HEK293 (cell line): Measurements from ENCODE around the gene ATOSA.

Experiments used
- KLF8 ChIP-seq: fragments of 450-650 bp; formaldehyde crosslinking; IDR thresholded peaks from 2 replicates; pipeline ENCODE4 v1.5.1; 2016; ENCODE audit warnings: missing biosample characterization, missing genetic modification characterization
- ZBTB7A ChIP-seq: fragments of 450-650 bp; formaldehyde crosslinking; IDR thresholded peaks from 2 replicates; pipeline ENCODE4 v1.5.1; 2016; ENCODE audit warnings: low read depth, missing biosample characterization, missing genetic modification characterization
- ZIC2 ChIP-seq: fragments of 450-650 bp; formaldehyde crosslinking; IDR thresholded peaks from 2 replicates; pipeline ENCODE4 v1.5.1; 2016; ENCODE audit warnings: missing biosample characterization, missing genetic modification characterization
- ZNF112 ChIP-seq: fragments of 450-650 bp; formaldehyde crosslinking; IDR thresholded peaks from 2 replicates; pipeline ENCODE4 v1.5.0; 2017; ENCODE audit warnings: missing biosample characterization, missing genetic modification characterization
- ZNF19 ChIP-seq: fragments of 450-650 bp; formaldehyde crosslinking; IDR thresholded peaks from 2 replicates; pipeline ENCODE4; 2016; ENCODE audit warnings: missing biosample characterization, missing genetic modification characterization, low read depth
- ZNF311 ChIP-seq: fragments of 450-650 bp; formaldehyde crosslinking; IDR thresholded peaks from 2 replicates; pipeline ENCODE4 v1.5.1; 2017; ENCODE audit warnings: missing biosample characterization, missing genetic modification characterization, borderline replicate concordance
- ZNF530 ChIP-seq: fragments of 450-650 bp; formaldehyde crosslinking; IDR thresholded peaks from 2 replicates; pipeline ENCODE4 v1.5.1; 2016; ENCODE audit warnings: low read depth, missing biosample characterization, missing genetic modification characterization
- ZNF677 ChIP-seq: fragments of 450-650 bp; IDR thresholded peaks from 2 replicates; pipeline ENCODE4 v1.5.0; 2018; ENCODE audit warnings: missing biosample characterization, mild to moderate bottlenecking, missing genetic modification characterization, moderate library complexity
- TF ChIP-seq, protein P1 (sequence below): fragments of 450-650 bp; formaldehyde crosslinking; IDR thresholded peaks from 2 replicates; pipeline ENCODE4 v1.5.1; 2017; ENCODE audit warnings: missing biosample characterization, mild to moderate bottlenecking, missing genetic modification characterization, moderate library complexity
- TF ChIP-seq, protein P2 (sequence below): fragments of 450-650 bp; formaldehyde crosslinking; IDR thresholded peaks from 2 replicates; pipeline ENCODE4 v1.5.1; 2016; ENCODE audit warnings: missing biosample characterization, missing genetic modification characterization
- TF ChIP-seq, protein P3 (sequence below): fragments of 450-650 bp; formaldehyde crosslinking; IDR thresholded peaks from 2 replicates; pipeline ENCODE4 v1.5.1; 2016; ENCODE audit warnings: missing biosample characterization, missing genetic modification characterization
- TF ChIP-seq, protein P4 (sequence below): fragments of 450-650 bp; formaldehyde crosslinking; IDR thresholded peaks from 2 replicates; pipeline ENCODE4 v1.5.1; 2016; ENCODE audit warnings: missing biosample characterization, missing genetic modification characterization
- TF ChIP-seq, protein P5 (sequence below): sonication (generic); formaldehyde crosslinking; IDR thresholded peaks from 2 replicates; pipeline ENCODE4 v1.8.1; 2022; ENCODE audit warnings: mild to moderate bottlenecking, moderate library complexity, missing genetic modification reagents

DNA sequence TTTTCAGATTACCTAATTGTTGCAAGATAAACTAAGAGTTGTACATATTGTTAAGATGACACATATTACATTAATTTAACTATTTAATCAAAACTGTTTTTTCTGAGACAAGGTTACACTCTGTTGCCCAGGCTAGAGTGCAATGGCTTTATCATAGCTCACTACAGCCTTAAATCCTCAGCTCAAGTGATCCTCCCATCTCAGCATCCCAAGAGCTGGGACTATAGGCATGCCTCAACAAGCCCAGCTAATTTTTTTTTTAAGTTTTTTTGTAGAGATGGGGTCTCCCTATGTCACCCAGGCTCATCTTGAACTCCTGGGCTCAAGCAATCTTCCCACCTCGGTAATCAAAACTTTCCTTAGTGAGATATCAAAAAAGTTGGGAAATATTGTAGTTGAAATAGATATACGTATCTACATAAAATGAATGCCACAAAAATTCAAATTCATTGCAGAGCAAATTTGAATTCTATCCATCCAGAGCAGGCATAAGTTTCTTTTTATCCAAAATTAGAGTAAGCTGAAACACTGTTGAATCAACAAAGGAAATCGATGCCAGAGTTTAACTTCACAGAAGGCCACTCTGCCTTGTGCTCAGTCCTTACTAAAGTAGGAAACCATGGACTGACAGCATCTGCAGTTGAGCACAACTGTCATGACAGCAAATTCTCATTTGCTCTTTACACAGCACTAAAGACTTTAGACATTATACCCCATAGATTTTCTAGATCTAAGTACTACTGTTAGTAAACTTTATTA lies 15.5 kb downstream of the ATOSA start:
- TF ChIP-seq, protein P1, sequence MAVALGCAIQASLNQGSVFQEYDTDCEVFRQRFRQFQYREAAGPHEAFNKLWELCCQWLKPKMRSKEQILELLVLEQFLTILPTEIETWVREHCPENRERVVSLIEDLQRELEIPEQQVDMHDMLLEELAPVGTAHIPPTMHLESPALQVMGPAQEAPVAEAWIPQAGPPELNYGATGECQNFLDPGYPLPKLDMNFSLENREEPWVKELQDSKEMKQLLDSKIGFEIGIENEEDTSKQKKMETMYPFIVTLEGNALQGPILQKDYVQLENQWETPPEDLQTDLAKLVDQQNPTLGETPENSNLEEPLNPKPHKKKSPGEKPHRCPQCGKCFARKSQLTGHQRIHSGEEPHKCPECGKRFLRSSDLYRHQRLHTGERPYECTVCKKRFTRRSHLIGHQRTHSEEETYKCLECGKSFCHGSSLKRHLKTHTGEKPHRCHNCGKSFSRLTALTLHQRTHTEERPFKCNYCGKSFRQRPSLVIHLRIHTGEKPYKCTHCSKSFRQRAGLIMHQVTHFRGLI (tag by site-specific recombination), result no peak
- TF ChIP-seq ZBTB7A (no peak), ZNF530 (tag by site-specific recombination) (no peak), ZNF677 (tag by site-specific recombination) (no peak), ZNF112 (tag by site-specific recombination) (no peak), KLF8 (no peak), ZNF19 (tag by site-specific recombination) (no peak), ZNF311 (tag by site-specific recombination) (no peak), ZIC2 (no peak)
- TF ChIP-seq, protein P2, sequence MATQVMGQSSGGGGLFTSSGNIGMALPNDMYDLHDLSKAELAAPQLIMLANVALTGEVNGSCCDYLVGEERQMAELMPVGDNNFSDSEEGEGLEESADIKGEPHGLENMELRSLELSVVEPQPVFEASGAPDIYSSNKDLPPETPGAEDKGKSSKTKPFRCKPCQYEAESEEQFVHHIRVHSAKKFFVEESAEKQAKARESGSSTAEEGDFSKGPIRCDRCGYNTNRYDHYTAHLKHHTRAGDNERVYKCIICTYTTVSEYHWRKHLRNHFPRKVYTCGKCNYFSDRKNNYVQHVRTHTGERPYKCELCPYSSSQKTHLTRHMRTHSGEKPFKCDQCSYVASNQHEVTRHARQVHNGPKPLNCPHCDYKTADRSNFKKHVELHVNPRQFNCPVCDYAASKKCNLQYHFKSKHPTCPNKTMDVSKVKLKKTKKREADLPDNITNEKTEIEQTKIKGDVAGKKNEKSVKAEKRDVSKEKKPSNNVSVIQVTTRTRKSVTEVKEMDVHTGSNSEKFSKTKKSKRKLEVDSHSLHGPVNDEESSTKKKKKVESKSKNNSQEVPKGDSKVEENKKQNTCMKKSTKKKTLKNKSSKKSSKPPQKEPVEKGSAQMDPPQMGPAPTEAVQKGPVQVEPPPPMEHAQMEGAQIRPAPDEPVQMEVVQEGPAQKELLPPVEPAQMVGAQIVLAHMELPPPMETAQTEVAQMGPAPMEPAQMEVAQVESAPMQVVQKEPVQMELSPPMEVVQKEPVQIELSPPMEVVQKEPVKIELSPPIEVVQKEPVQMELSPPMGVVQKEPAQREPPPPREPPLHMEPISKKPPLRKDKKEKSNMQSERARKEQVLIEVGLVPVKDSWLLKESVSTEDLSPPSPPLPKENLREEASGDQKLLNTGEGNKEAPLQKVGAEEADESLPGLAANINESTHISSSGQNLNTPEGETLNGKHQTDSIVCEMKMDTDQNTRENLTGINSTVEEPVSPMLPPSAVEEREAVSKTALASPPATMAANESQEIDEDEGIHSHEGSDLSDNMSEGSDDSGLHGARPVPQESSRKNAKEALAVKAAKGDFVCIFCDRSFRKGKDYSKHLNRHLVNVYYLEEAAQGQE (tag by site-specific recombination), result no peak
- TF ChIP-seq, protein P3, sequence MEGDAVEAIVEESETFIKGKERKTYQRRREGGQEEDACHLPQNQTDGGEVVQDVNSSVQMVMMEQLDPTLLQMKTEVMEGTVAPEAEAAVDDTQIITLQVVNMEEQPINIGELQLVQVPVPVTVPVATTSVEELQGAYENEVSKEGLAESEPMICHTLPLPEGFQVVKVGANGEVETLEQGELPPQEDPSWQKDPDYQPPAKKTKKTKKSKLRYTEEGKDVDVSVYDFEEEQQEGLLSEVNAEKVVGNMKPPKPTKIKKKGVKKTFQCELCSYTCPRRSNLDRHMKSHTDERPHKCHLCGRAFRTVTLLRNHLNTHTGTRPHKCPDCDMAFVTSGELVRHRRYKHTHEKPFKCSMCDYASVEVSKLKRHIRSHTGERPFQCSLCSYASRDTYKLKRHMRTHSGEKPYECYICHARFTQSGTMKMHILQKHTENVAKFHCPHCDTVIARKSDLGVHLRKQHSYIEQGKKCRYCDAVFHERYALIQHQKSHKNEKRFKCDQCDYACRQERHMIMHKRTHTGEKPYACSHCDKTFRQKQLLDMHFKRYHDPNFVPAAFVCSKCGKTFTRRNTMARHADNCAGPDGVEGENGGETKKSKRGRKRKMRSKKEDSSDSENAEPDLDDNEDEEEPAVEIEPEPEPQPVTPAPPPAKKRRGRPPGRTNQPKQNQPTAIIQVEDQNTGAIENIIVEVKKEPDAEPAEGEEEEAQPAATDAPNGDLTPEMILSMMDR (tag by site-specific recombination), result no peak
- TF ChIP-seq, protein P4, sequence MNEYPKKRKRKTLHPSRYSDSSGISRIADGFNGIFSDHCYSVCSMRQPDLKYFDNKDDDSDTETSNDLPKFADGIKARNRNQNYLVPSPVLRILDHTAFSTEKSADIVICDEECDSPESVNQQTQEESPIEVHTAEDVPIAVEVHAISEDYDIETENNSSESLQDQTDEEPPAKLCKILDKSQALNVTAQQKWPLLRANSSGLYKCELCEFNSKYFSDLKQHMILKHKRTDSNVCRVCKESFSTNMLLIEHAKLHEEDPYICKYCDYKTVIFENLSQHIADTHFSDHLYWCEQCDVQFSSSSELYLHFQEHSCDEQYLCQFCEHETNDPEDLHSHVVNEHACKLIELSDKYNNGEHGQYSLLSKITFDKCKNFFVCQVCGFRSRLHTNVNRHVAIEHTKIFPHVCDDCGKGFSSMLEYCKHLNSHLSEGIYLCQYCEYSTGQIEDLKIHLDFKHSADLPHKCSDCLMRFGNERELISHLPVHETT (tag by site-specific recombination), result no peak
- TF ChIP-seq, protein P5, sequence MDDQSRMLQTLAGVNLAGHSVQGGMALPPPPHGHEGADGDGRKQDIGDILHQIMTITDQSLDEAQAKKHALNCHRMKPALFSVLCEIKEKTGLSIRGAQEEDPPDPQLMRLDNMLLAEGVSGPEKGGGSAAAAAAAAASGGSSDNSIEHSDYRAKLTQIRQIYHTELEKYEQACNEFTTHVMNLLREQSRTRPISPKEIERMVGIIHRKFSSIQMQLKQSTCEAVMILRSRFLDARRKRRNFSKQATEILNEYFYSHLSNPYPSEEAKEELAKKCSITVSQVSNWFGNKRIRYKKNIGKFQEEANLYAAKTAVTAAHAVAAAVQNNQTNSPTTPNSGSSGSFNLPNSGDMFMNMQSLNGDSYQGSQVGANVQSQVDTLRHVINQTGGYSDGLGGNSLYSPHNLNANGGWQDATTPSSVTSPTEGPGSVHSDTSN (CRISPR knock-in tag), result no peak
